A204.1 (cell line): ENCODE data around the gene P3H3.
"Not testable (repeated sequence)": the region's sequence is repeated elsewhere in the genome, so short reads cannot be mapped to it uniquely, and the experiment has no call there.

Experiments used
- FAIRE-seq: peaks from 2 replicates; lab custom pipeline; 2012; peaks lifted over from hg19 to GRCh38; lab: Jason Lieb, UNC

Gene P3H3

GRCh38 chr12:6867413-6868210 is 39.4 kb downstream of the P3H3 start, which contains the start of gene TPI1:
TPI1 (plus strand) TSS chr12:6867531; CDS start chr12:6867567, 36 bp downstream.
- FAIRE-seq: no peak

- FAIRE-seq: no peak
These were observed 40.2 kb downstream of the P3H3 start for GRCh38 chr12:6868211-6869048.

GRCh38 chr12:6869049-6870021 is 41.1 kb downstream of the P3H3 start:
- FAIRE-seq: no peak

- FAIRE-seq: not testable (repeated sequence)
These were observed 42.1 kb downstream of the P3H3 start for GRCh38 chr12:6870304-6870703.

- FAIRE-seq: no peak
These were observed 43.1 kb downstream of the P3H3 start for GRCh38 chr12:6871052-6871957.

- FAIRE-seq: no peak
These were observed 44.2 kb downstream of the P3H3 start for GRCh38 chr12:6872073-6873048.

- peak; percentile 49 for FAIRE-seq
These were observed 45.1 kb downstream of the P3H3 start, which contains the start of gene SPSB2 for GRCh38 chr12:6873094-6874014. SPSB2 (minus strand) TSS chr12:6873303; CDS start chr12:6872901, 402 bp downstream.

- not testable (repeated sequence) for FAIRE-seq
These were observed 45.8 kb downstream of the P3H3 start for GRCh38 chr12:6874015-6874368.

GRCh38 chr12:6879824-6880223 is 51.6 kb downstream of the P3H3 start:
- FAIRE-seq: not testable (repeated sequence)

- FAIRE-seq: no peak
These were observed 55.0 kb downstream of the P3H3 start for GRCh38 chr12:6883252-6883651.

- no peak for FAIRE-seq
These were observed 55.5 kb downstream of the P3H3 start for GRCh38 chr12:6883683-6884082.

- FAIRE-seq: no peak
These were observed 56.3 kb downstream of the P3H3 start for GRCh38 chr12:6884539-6884938.

- FAIRE-seq: not testable (repeated sequence)
These were observed 58.2 kb downstream of the P3H3 start for GRCh38 chr12:6886206-6886999.

- FAIRE-seq: no peak
These were observed 59.3 kb downstream of the P3H3 start for GRCh38 chr12:6887460-6887859.

- FAIRE-seq: no peak
These were observed 60.2 kb downstream of the P3H3 start for GRCh38 chr12:6888360-6888759.

GRCh38 chr12:6888794-6889193 is 60.6 kb downstream of the P3H3 start:
- not testable (repeated sequence) for FAIRE-seq
